Mononuclear cell (primary cell): Measurements from ENCODE around the gene SETBP1. TPM values are rescaled to one million over a fixed set of nuclear protein-coding genes. Genes with fewer than 3 reads are reported as not detected.

Experiments used
- H3K27me3 ChIP-seq: 2 replicates; pipeline ENCODE4 v1.6.0; 2011; ENCODE audit warnings: low read length, control low read depth; ENCODE audit not compliant: insufficient read depth
- H3K4me1 ChIP-seq: 2 replicates; pipeline ENCODE4 v1.5.1; 2011; ENCODE audit warnings: mild to moderate bottlenecking, low read length, control low read depth; ENCODE audit not compliant: insufficient read depth
- H3K4me3 ChIP-seq: 2 replicates; pipeline ENCODE4 v1.5.1; 2011; ENCODE audit warnings: mild to moderate bottlenecking, low read length, moderate library complexity
- H3K9me3 ChIP-seq: 2 replicates; pipeline ENCODE4 v1.5.1; 2011; ENCODE audit warnings: low read depth, mild to moderate bottlenecking, control low read depth, low read length
- total RNA-seq: library from RNA; depleted of rRNA; stranded (reverse); fragments of >200 nt; gene quantifications from one replicate; pipeline ENCODE4 v1.2.3, GENCODE V29; 2012

The SETBP1 gene
- total RNA-seq, 1 donor = 5.0 TPM

DNA sequence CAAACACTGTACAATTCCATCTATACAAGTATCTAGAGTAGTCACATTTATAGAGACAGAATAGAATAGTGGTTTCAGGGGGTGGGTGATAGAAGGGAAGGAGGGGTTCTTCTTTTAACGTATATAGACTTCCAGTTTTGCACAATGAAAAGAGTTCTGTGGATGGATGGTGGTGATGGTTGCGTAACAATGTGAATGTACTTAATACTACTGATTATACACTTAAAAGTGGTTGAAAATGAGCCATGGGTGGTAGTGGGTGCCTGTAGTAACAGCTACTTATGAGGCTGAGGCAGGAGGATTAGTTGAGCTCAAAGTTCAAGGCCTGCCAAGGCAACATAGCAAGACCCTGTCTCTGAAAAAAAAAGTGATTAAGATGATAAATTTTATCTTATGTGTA lies 85.8 kb downstream of the SETBP1 start:
- H3K4me3 ChIP-seq = no peak overlapping the region
- H3K4me1 ChIP-seq = peaks cover 10% of the 10 kb centered on the region
- no peaks in the 10 kb centered on the region for H3K27me3 ChIP-seq
- no peaks in the 10 kb centered on the region for H3K9me3 ChIP-seq

DNA sequence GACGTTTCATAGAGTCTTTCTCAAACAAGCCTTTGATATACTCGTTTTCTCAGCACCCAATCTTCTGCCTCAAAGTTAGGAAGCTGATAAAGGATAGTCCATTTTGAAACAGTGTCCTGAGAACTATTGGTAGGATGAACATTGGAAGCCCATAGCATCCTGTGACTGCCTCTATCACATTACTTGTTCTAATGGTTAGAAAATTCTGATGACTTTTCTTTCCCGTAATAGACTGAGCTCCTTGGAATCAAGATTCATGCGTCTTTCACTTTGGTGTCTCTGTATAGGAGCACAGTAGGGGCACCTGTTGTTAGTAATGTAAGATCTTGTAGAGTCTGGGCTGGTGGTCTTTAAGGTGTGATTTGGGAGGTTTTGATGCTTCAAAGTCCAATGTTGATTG lies 87.1 kb downstream of the SETBP1 start:
- H3K27me3 ChIP-seq = no peaks in the 10 kb centered on the region
- H3K4me1 ChIP-seq = peaks cover 14% of the 10 kb centered on the region
- no peaks in the 10 kb centered on the region for H3K9me3 ChIP-seq
- no peak overlapping the region for H3K4me3 ChIP-seq

GRCh38 chr18:44770641-44771040 lies 90.0 kb downstream of the SETBP1 start:
- Histone ChIP-seq H3K4me1 (peaks cover 14% of the 10 kb centered on the region), H3K9me3 (no peaks in the 10 kb centered on the region), H3K27me3 (no peaks in the 10 kb centered on the region), H3K4me3 (no peak overlapping the region)

- Histone ChIP-seq H3K4me3 (no peak overlapping the region), H3K9me3 (no peaks in the 10 kb centered on the region), H3K27me3 (no peaks in the 10 kb centered on the region), H3K4me1 (peaks cover 14% of the 10 kb centered on the region)
Measured at GRCh38 chr18:44771572-44771955, 90.9 kb downstream of the SETBP1 start.

GRCh38 chr18:44771956-44772917 lies 91.5 kb downstream of the SETBP1 start:
- Histone ChIP-seq H3K9me3 (no peaks in the 10 kb centered on the region), H3K4me3 (no peak overlapping the region), H3K4me1 (peaks cover 14% of the 10 kb centered on the region), H3K27me3 (no peaks in the 10 kb centered on the region)

DNA sequence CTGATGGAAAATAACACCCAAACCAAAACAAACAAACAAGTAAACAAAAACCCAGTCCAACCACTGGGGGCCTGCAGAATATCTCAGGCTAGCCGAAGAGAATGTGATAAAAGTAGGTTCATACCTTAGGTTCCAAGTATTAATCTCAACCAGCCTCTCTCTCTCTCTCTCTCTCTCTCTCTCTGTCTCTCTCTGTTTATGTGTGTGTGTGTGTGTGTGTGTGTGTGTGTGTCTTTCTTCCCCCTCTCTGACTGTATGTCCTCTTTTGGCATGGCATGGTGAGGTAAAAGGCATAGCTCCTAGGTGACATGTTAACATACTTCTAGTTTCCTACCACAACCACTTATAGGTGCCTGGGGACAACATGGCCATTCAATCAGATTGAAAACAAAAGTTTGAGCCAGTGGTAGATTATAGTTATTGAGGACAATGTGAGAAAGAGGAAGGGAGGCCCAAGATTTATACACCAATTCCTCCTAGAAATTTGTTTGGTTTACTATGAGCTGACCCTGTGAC lies 93.0 kb downstream of the SETBP1 start:
- no peaks in the 10 kb centered on the region for H3K27me3 ChIP-seq
- no peaks in the 10 kb centered on the region for H3K9me3 ChIP-seq
- no peak overlapping the region for H3K4me3 ChIP-seq
- H3K4me1 ChIP-seq = peaks cover 14% of the 10 kb centered on the region

- no peak overlapping the region for H3K4me3 ChIP-seq
- H3K4me1 ChIP-seq = peaks cover 14% of the 10 kb centered on the region
- no peaks in the 10 kb centered on the region for H3K27me3 ChIP-seq
- no peaks in the 10 kb centered on the region for H3K9me3 ChIP-seq
Measured at GRCh38 chr18:44774191-44774590, 93.5 kb downstream of the SETBP1 start.

DNA sequence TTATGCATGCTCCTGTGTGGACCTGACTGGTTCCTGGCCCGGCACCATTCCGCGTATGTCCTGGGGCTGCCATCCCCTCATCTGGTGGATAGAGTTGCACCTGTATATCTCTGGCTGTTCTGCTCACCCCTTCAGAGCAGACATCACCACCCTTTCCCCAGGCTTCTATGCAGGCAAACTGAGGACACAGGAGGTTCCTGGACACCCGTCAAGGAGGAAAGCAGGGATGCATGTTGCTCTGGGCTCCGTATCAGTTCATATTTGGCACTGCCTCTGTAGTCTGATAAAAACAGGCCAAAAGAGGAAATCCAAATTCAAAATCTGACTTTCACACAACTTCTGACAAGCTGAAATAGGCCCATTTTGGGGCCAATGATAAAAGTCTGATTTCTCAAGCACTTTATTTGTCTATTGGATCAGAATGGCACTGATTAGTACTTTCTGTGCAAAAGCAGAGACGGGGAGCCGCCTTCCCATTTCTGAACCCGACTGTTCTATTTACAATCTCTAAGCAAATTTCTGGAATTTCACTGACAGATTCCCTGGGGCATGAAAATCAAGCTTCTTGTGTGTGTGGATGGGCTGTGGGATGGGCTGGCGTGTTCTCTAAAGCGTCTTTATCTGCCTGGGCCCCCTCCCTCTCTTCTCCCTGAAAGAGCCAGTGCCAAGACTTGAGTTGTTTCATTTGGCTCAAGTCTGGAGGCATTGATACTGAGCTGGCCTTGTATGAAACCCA lies 96.9 kb downstream of the SETBP1 start:
- Histone ChIP-seq H3K9me3 (no peaks in the 10 kb centered on the region), H3K27me3 (no peaks in the 10 kb centered on the region), H3K4me3 (no peak overlapping the region), H3K4me1 (no peaks in the 10 kb centered on the region)

DNA sequence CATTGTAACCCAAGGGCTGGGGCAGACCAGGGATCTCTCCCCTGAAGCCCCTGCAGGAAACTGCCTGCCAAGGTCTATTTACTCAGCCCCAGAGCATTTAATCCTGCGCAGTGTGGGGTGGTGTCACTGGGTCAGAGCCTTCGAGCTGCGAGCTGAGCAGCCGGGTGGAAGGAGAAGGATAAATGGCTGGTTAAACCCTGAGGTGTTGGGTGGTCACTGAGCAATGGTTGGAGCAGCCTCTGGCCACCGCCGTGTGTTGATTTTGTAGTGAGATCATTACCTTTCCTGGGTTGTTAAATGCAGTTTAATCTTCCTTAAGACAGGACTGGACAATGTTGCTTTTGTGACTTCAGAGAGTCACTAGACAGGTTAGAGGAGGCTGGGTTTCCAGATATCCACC lies 98.1 kb downstream of the SETBP1 start:
- no peaks in the 10 kb centered on the region for H3K9me3 ChIP-seq
- no peak overlapping the region for H3K4me3 ChIP-seq
- H3K27me3 ChIP-seq = no peaks in the 10 kb centered on the region
- no peaks in the 10 kb centered on the region for H3K4me1 ChIP-seq

DNA sequence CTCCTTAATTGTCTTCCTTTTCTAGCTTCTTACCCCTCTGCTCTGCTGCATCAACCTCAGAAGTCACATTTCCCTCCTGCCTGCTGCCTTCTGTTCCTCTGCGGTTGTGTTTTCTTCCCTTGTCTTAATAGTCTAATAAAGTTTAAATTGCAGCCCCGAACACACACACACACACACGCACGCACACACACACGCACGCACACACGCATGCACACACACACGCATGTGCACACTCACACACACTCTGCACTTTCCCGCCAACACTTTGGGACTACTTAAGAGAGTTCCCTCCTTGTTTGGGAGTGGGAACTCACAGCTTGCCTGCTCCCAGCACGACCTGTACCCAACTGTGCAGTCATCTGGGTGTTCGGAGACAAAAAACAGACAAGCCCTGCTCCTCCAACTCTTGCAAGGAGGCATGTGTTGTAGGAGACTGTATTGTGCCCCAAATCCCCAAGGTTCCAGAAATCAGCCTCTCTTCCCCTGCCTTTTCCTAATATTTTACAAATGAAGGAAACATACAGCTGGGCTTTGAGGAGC lies 99.1 kb downstream of the SETBP1 start:
- no peak overlapping the region for H3K4me3 ChIP-seq
- no peaks in the 10 kb centered on the region for H3K4me1 ChIP-seq
- H3K27me3 ChIP-seq = no peaks in the 10 kb centered on the region
- H3K9me3 ChIP-seq = no peaks in the 10 kb centered on the region

- Histone ChIP-seq H3K9me3 (no peaks in the 10 kb centered on the region), H3K4me3 (no peak overlapping the region), H3K27me3 (no peaks in the 10 kb centered on the region), H3K4me1 (no peaks in the 10 kb centered on the region)
Measured at GRCh38 chr18:44781886-44782285, 101.2 kb downstream of the SETBP1 start.

GRCh38 chr18:44782617-44783016 lies 101.9 kb downstream of the SETBP1 start:
- H3K27me3 ChIP-seq = no peaks in the 10 kb centered on the region
- no peaks in the 10 kb centered on the region for H3K4me1 ChIP-seq
- no peak overlapping the region for H3K4me3 ChIP-seq
- H3K9me3 ChIP-seq = no peaks in the 10 kb centered on the region

GRCh38 chr18:44783371-44783770 lies 102.7 kb downstream of the SETBP1 start:
- Histone ChIP-seq H3K4me3 (no peak overlapping the region), H3K27me3 (no peaks in the 10 kb centered on the region), H3K4me1 (peaks cover 3% of the 10 kb centered on the region), H3K9me3 (no peaks in the 10 kb centered on the region)

GRCh38 chr18:44786257-44786656 lies 105.6 kb downstream of the SETBP1 start:
- Histone ChIP-seq H3K9me3 (no peaks in the 10 kb centered on the region), H3K27me3 (no peaks in the 10 kb centered on the region), H3K4me3 (no peak overlapping the region), H3K4me1 (peaks cover 3% of the 10 kb centered on the region)

DNA sequence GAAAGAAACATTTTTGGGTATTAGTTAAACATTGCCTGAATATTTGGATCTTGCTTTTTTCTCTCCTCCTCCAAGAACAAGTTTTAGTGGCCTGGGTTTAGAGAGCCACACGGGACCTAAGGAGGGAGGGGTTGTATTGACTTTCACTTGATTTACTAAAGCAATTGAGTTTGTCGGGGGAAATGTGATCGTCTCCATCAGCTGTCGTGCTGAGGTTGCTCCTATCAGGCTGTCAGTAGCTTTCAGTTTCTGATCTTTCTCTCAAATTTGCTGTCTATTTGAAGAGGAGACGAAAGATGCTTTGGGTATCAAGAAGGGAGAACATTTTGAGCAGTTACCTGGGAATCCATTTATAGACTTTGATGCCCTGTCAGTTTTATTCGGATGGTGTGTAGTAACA lies 106.0 kb downstream of the SETBP1 start:
- no peaks in the 10 kb centered on the region for H3K9me3 ChIP-seq
- peaks cover 3% of the 10 kb centered on the region for H3K4me1 ChIP-seq
- H3K27me3 ChIP-seq = no peaks in the 10 kb centered on the region
- H3K4me3 ChIP-seq = no peak overlapping the region
